ENCODE data around the gene COTL1. TPM values are rescaled to one million over a fixed set of nuclear protein-coding genes. Genes with fewer than 3 reads are reported as not detected.

COTL1 gene
- total and polyA plus RNA-seq, 4 experiments from 2014 or later = 181 to 683 (median 387) TPM

- intact Hi-C loops (cut with micrococcal nuclease) = no loop called here
- H3K27me3 Mint-ChIP-seq = no peaks in the 10 kb centered on the region
Observed at GRCh38 chr16:84660973-84661372, 43.1 kb upstream of the COTL1 start.

GRCh38 chr16:84659656-84660300, 41.9 kb upstream of the COTL1 start:
- H3K27ac Mint-ChIP-seq = no peak overlapping the region
- no peaks in the 10 kb centered on the region for H3K9me3 ChIP-seq (ENCODE audit: control insufficient read depth in 1 of 2, low read length in 2 of 2)
- H3K4me1 ChIP-seq (ENCODE audit: insufficient read depth, low read length) = peaks cover 24% of the 10 kb centered on the region
- intact Hi-C loops (cut with micrococcal nuclease) = no loop called here
- H3K27ac ChIP-seq (ENCODE audit: low read depth, low read length) = no peak overlapping the region
- peaks cover 13 to 60% (median 30%) of the 10 kb centered on the region in 4 donors for H3K4me1 Mint-ChIP-seq
- H3K4me3 Mint-ChIP-seq = no peak overlapping the region
- H3K27me3 ChIP-seq (ENCODE audit: insufficient read depth, low read length) = no peaks in the 10 kb centered on the region
- H3K36me3 Mint-ChIP-seq = peaks cover 71 to 72% of the 10 kb centered on the region in 2 donors
- DNase-seq = no peak
- ChIA-PET CTCF (ENCODE audit: partially characterized antibody) (interaction anchor here (0.6 to 2.0 kb wide), 3 partner anchors 13 to 79 kb away, joined by 3 to 9 read pairs (median 4); no protein-coding TSS in a partner anchor), POLR2A (ENCODE audit: partially characterized antibody) (no interaction called here)
- peaks cover 80% of the 10 kb centered on the region for H3K36me3 ChIP-seq (ENCODE audit: insufficient read depth, low read length)
- no peaks in the 10 kb centered on the region for H3K27me3 Mint-ChIP-seq
- no peak overlapping the region for H3K4me3 ChIP-seq (ENCODE audit: low read length in 2 of 2)
- no peaks in the 10 kb centered on the region for H3K9me3 Mint-ChIP-seq

More at GRCh38 chr16:84660973-84661372, 43.1 kb upstream of the COTL1 start:
- Mint-ChIP-seq H3K4me1 (peaks cover 8 to 49% (median 21%) of the 10 kb centered on the region in 4 donors), H3K9me3 (no peaks in the 10 kb centered on the region), H3K27ac (peak overlapping the region in 1 of 7 donors; percentile 42), H3K4me3 (no peak overlapping the region), H3K36me3 (peaks cover 70 to 73% of the 10 kb centered on the region in 2 donors)
- Histone ChIP-seq H3K4me1 (ENCODE audit: insufficient read depth, low read length) (peaks cover 12% of the 10 kb centered on the region), H3K36me3 (ENCODE audit: insufficient read depth, low read length) (peaks cover 92% of the 10 kb centered on the region), H3K4me3 (ENCODE audit: low read length in 2 of 2) (no peak overlapping the region), H3K27me3 (ENCODE audit: insufficient read depth, low read length) (no peaks in the 10 kb centered on the region), H3K9me3 (ENCODE audit: control insufficient read depth in 1 of 2, low read length in 2 of 2) (no peaks in the 10 kb centered on the region), H3K27ac (ENCODE audit: low read depth, low read length) (no peak overlapping the region)
- DNase-seq = no peak
- POLR2A ChIA-PET (ENCODE audit: partially characterized antibody) = no interaction called here
- CTCF ChIA-PET (ENCODE audit: partially characterized antibody) = interaction anchor here (0.6 kb wide), 1 partner anchor 10 kb away, joined by 3 read pairs; no protein-coding TSS in a partner anchor

- Mint-ChIP-seq H3K4me3 (no peak overlapping the region), H3K27ac (peak overlapping the region in 3 of 7 donors; percentile 25 to 84 (median 78)), H3K9me3 (no peaks in the 10 kb centered on the region), H3K27me3 (no peaks in the 10 kb centered on the region), H3K4me1 (peaks cover 12 to 65% (median 35%) of the 10 kb centered on the region in 4 donors), H3K36me3 (peaks cover 67 to 69% of the 10 kb centered on the region in 2 donors)
- Histone ChIP-seq H3K4me3 (ENCODE audit: low read length in 2 of 2) (no peak overlapping the region), H3K9me3 (ENCODE audit: control insufficient read depth in 1 of 2, low read length in 2 of 2) (no peaks in the 10 kb centered on the region), H3K36me3 (ENCODE audit: insufficient read depth, low read length) (peaks cover 70% of the 10 kb centered on the region), H3K27me3 (ENCODE audit: insufficient read depth, low read length) (no peaks in the 10 kb centered on the region), H3K4me1 (ENCODE audit: insufficient read depth, low read length) (peaks cover 32% of the 10 kb centered on the region), H3K27ac (ENCODE audit: low read depth, low read length) (no peak overlapping the region)
- intact Hi-C loops (cut with micrococcal nuclease) = no loop called here
- POLR2A ChIA-PET (ENCODE audit: partially characterized antibody) = no interaction called here
- CTCF ChIA-PET (ENCODE audit: partially characterized antibody) = interaction anchor here (0.9 to 2.0 kb wide), 3 partner anchors 10 to 81 kb away, joined by 3 to 9 read pairs (median 4); no protein-coding TSS in a partner anchor
- no peak for DNase-seq
Observed at GRCh38 chr16:84658690-84659089, 40.8 kb upstream of the COTL1 start.

- ChIA-PET POLR2A (ENCODE audit: partially characterized antibody) (interaction anchor here (1.2 kb wide), 1 partner anchor 9 kb away, joined by 3 read pairs; no protein-coding TSS in a partner anchor), CTCF (ENCODE audit: partially characterized antibody) (interaction anchor here (0.7 to 1.6 kb wide), 3 partner anchors 11 to 835 kb away, joined by 3 to 6 read pairs (median 4); no protein-coding TSS in a partner anchor)
- no peak overlapping the region for H3K4me3 Mint-ChIP-seq
- no peaks in the 10 kb centered on the region for H3K9me3 Mint-ChIP-seq
- intact Hi-C loops (cut with micrococcal nuclease) = no loop called here
- Histone ChIP-seq H3K36me3 (ENCODE audit: insufficient read depth, low read length) (peaks cover 56% of the 10 kb centered on the region), H3K9me3 (ENCODE audit: control insufficient read depth in 1 of 2, low read length in 2 of 2) (no peaks in the 10 kb centered on the region), H3K27me3 (ENCODE audit: insufficient read depth, low read length) (no peaks in the 10 kb centered on the region), H3K4me1 (ENCODE audit: insufficient read depth, low read length) (peaks cover 45% of the 10 kb centered on the region), H3K4me3 (ENCODE audit: low read length in 2 of 2) (no peak overlapping the region), H3K27ac (ENCODE audit: low read depth, low read length) (no peak overlapping the region)
- H3K4me1 Mint-ChIP-seq = peaks cover 21 to 78% (median 45%) of the 10 kb centered on the region in 4 donors
- no peak overlapping the region for H3K27ac Mint-ChIP-seq
- no peaks in the 10 kb centered on the region for H3K27me3 Mint-ChIP-seq
- DNase-seq = no peak
- peaks cover 63 to 69% of the 10 kb centered on the region in 2 donors for H3K36me3 Mint-ChIP-seq
Observed at GRCh38 chr16:84657229-84657837, 39.5 kb upstream of the COTL1 start.

GRCh38 chr16:84656649-84657048, 38.8 kb upstream of the COTL1 start:
- no peaks in the 10 kb centered on the region for H3K27me3 Mint-ChIP-seq
- H3K4me1 Mint-ChIP-seq = peaks cover 25 to 85% (median 49%) of the 10 kb centered on the region in 4 donors
- peak in 1 of 5 donors; percentile 14 for DNase-seq
- Histone ChIP-seq H3K4me1 (ENCODE audit: insufficient read depth, low read length) (peaks cover 52% of the 10 kb centered on the region), H3K36me3 (ENCODE audit: insufficient read depth, low read length) (peaks cover 53% of the 10 kb centered on the region), H3K9me3 (ENCODE audit: control insufficient read depth in 1 of 2, low read length in 2 of 2) (no peaks in the 10 kb centered on the region), H3K4me3 (ENCODE audit: low read length in 2 of 2) (no peak overlapping the region), H3K27me3 (ENCODE audit: insufficient read depth, low read length) (no peaks in the 10 kb centered on the region), H3K27ac (ENCODE audit: low read depth, low read length) (no peak overlapping the region)
- H3K27ac Mint-ChIP-seq = peak overlapping the region in 4 of 7 donors; percentile 23 to 46 (median 39)
- ChIA-PET CTCF (ENCODE audit: partially characterized antibody) (interaction anchor here (0.7 to 1.6 kb wide), 3 partner anchors 12 to 834 kb away, joined by 3 to 6 read pairs (median 4); no protein-coding TSS in a partner anchor), POLR2A (ENCODE audit: partially characterized antibody) (interaction anchor here (0.7 to 1.2 kb wide), 2 partner anchors 8 to 48 kb away, joined by 3 read pairs; no protein-coding TSS in a partner anchor)
- intact Hi-C loops (cut with micrococcal nuclease) = no loop called here
- peaks cover 56 to 67% of the 10 kb centered on the region in 2 donors for H3K36me3 Mint-ChIP-seq
- no peaks in the 10 kb centered on the region for H3K9me3 Mint-ChIP-seq
- H3K4me3 Mint-ChIP-seq = peak overlapping the region in 5 of 8 donors; percentile 24 to 65 (median 39)

- POLR2A ChIA-PET (ENCODE audit: partially characterized antibody) = interaction anchor here (1.0 kb wide), 1 partner anchor 18 kb away, joined by 3 read pairs; no protein-coding TSS in a partner anchor
- Mint-ChIP-seq H3K4me1 (peaks cover 39 to 96% (median 62%) of the 10 kb centered on the region in 4 donors), H3K4me3 (peak overlapping the region in 4 of 8 donors; percentile 13 to 51 (median 20)), H3K27ac (peak overlapping the region in 3 of 7 donors; percentile 30 to 65 (median 61)), H3K27me3 (no peaks in the 10 kb centered on the region), H3K9me3 (no peaks in the 10 kb centered on the region), H3K36me3 (peaks cover 55 to 66% of the 10 kb centered on the region in 2 donors)
- H3K27ac ChIP-seq (ENCODE audit: low read depth, low read length) = no peak overlapping the region
- H3K4me3 ChIP-seq (ENCODE audit: low read length in 2 of 2) = no peak overlapping the region
- peaks cover 69% of the 10 kb centered on the region for H3K4me1 ChIP-seq (ENCODE audit: insufficient read depth, low read length)
- intact Hi-C loops (cut with micrococcal nuclease) = loop anchor here (5.0 kb wide), 1 partner anchor 38 kb away; the partner anchor contains the start of gene COTL1
- CTCF ChIA-PET (ENCODE audit: partially characterized antibody) = interaction anchor here (1.2 to 3.2 kb wide), 3 partner anchors 17 to 33 kb away, joined by 6 to 18 read pairs (median 8); no protein-coding TSS in a partner anchor
- H3K9me3 ChIP-seq (ENCODE audit: control insufficient read depth in 1 of 2, low read length in 2 of 2) = no peaks in the 10 kb centered on the region
- no peaks in the 10 kb centered on the region for H3K27me3 ChIP-seq (ENCODE audit: insufficient read depth, low read length)
- no peak for DNase-seq
- peaks cover 48% of the 10 kb centered on the region for H3K36me3 ChIP-seq (ENCODE audit: insufficient read depth, low read length)
Observed at GRCh38 chr16:84654998-84655397, 37.1 kb upstream of the COTL1 start.
